SK-N-SH treated with all-trans-retinoic acid at 6 μM for 48 hours (cell line): Measurements from ENCODE around the gene OR8B3.

Experiments used
- ARNTL ChIP-seq: fragments of 450-650 bp; formaldehyde crosslinking; IDR thresholded peaks from 2 replicates; pipeline ENCODE4 v1.5.0; 2020; ENCODE audit warnings: low read depth, mild to moderate bottlenecking, moderate library complexity, borderline replicate concordance
- CREB5 ChIP-seq: fragments of 250-450 bp; sonication (Bioruptor Pico); IDR thresholded peaks from 2 replicates; pipeline ENCODE4 v1.5.1; 2020; ENCODE audit warnings: low read depth, mild to moderate bottlenecking, moderate library complexity
- CSDC2 ChIP-seq: fragments of 250-450 bp; sonication (Bioruptor Pico); IDR thresholded peaks from 2 replicates; pipeline ENCODE4 v1.5.0; 2020; ENCODE audit warnings: mild to moderate bottlenecking, moderate library complexity
- CSRNP3 ChIP-seq: fragments of 250-450 bp; sonication (Bioruptor Pico); IDR thresholded peaks from 2 replicates; pipeline ENCODE4 v1.5.1; 2021; ENCODE audit warnings: mild to moderate bottlenecking, moderate library complexity
- GLIS3 ChIP-seq: fragments of 250-450 bp; sonication (Bioruptor Pico); IDR thresholded peaks from 2 replicates; pipeline ENCODE4 v1.5.0; 2020; ENCODE audit warnings: mild to moderate bottlenecking, moderate library complexity
- OSR1 ChIP-seq: fragments of 250-450 bp; sonication (Bioruptor Pico); IDR thresholded peaks from 2 replicates; pipeline ENCODE4 v1.8.0; 2022; ENCODE audit warnings: moderate library complexity, mild to moderate bottlenecking, inconsistent platforms
- SNAI2 ChIP-seq: fragments of 250-450 bp; sonication (Bioruptor Pico); IDR thresholded peaks from 2 replicates; pipeline ENCODE4 v1.5.0; 2020; ENCODE audit warnings: mild to moderate bottlenecking, moderate library complexity

GRCh38 chr11:124442442-124442841 lies 43.6 kb upstream of the OR8B3 start:
- TF ChIP-seq GLIS3 (no peak), CREB5 (CRISPR knock-in tag) (no peak), CSDC2 (CRISPR knock-in tag) (no peak), ARNTL (no peak), OSR1 (no peak), CSRNP3 (CRISPR knock-in tag) (no peak), SNAI2 (CRISPR knock-in tag) (no peak)
